Small intestine (tissue), 7 donors: ENCODE results near the gene CAMK1D. TPM values are rescaled to one million over a fixed set of nuclear protein-coding genes. Genes with fewer than 3 reads are reported as not detected.

Source experiments
- DNase-seq, 2 donors: peaks; one replicate each; pipeline versions ENCODE4 v3.0.0 to v3.0.0-alpha.2; 2013
- FAIRE-seq: peaks from 2 replicates; lab custom pipeline; 2012; peaks lifted over from hg19 to GRCh38; lab: Jason Lieb, UNC
- H3K27ac ChIP-seq, 3 donors: one replicate each; pipeline ENCODE4 v1.5.1; 2013; ENCODE audit warnings: low read length in 2 of 3, mild to moderate bottlenecking in 2 of 3, control low read depth in 1 of 3, inconsistent platforms in 1 of 3, low read depth in 1 of 3, moderate library complexity in 1 of 3
- H3K27me3 ChIP-seq, 3 donors: one replicate each; pipeline ENCODE4 v1.6.1; 2013; ENCODE audit warnings: low read length in 3 of 3, inconsistent platforms in 1 of 3; ENCODE audit not compliant: control insufficient read depth in 3 of 3, insufficient read depth in 3 of 3
- H3K36me3 ChIP-seq, 3 donors: one replicate each; pipeline ENCODE4 v1.6.1; 2013; ENCODE audit warnings: low read length in 3 of 3, inconsistent platforms in 1 of 3, low read depth in 1 of 3, mild to moderate bottlenecking in 1 of 3, moderate library complexity in 1 of 3; ENCODE audit not compliant: control insufficient read depth in 3 of 3, insufficient read depth in 2 of 3
- H3K4me1 ChIP-seq, 3 donors: one replicate each; pipeline ENCODE4 v1.6.1; 2013; ENCODE audit warnings: low read length in 2 of 3, inconsistent platforms in 1 of 3, low read depth in 1 of 3, mild to moderate bottlenecking in 1 of 3, moderate library complexity in 1 of 3; ENCODE audit not compliant: control insufficient read depth in 3 of 3, insufficient read depth in 2 of 3
- H3K4me3 ChIP-seq, 3 donors: one replicate each; pipeline ENCODE4 v1.5.1; 2013; ENCODE audit warnings: low read length in 3 of 3, control low read depth in 1 of 3, inconsistent platforms in 1 of 3, low read depth in 1 of 3, mild to moderate bottlenecking in 1 of 3, moderate library complexity in 1 of 3
- H3K9me3 ChIP-seq, 2 donors: one replicate each; pipeline ENCODE4 v1.6.1; 2013; ENCODE audit warnings: low read depth in 1 of 2, low read length in 1 of 2; ENCODE audit not compliant: control insufficient read depth in 2 of 2, insufficient read depth in 1 of 2
- WGBS, 3 donors: extraction: QIAGEN DNeasy Blood & Tissue Kit; methylation state at CpG; one replicate each; pipeline ENCODE4 v1.1.7; 2013; 5-methylcytosine and 5-hydroxymethylcytosine counted together
- polyA plus RNA-seq, 4 donors: library from polyadenylated mRNA; stranded (reverse) in 3 of 4; unstranded in 1 of 4; fragments of 200-250 nt in 3 of 4; fragments of 120-200 nt in 1 of 4; gene quantifications; one replicate each; pipeline versions ENCODE4 v1.2.1 to v1.2.3, GENCODE V29; 2013
- donor health status: healthy with polysubstance abuse.
- donor health status: control.
- donor health status: control.
- donor health status: Bipolar disorder and iron deficiency.
- donor health status: healthy.

The CAMK1D gene
- polyA plus RNA-seq, 4 donors = 0.45 to 9.7 (median 3.8) TPM

GRCh38 chr10:12703126-12703525 lies 353.8 kb downstream of the CAMK1D start:
- 93 to 96% (median 95%) methylated on average over 6 of the region's 6 CpGs for WGBS, 3 donors
- Histone ChIP-seq H3K36me3 (no peaks in the 10 kb centered on the region), H3K4me3 (no peak overlapping the region), H3K27ac (no peak overlapping the region), H3K9me3 (no peaks in the 10 kb centered on the region), H3K27me3 (no peaks in the 10 kb centered on the region), H3K4me1 (peaks cover 0 to 18% (median 9%) of the 10 kb centered on the region in 3 donors)
- FAIRE-seq (no peak), DNase-seq (no peak)

GRCh38 chr10:12703813-12704212 lies 354.5 kb downstream of the CAMK1D start:
- Histone ChIP-seq H3K27ac (no peak overlapping the region), H3K4me3 (no peak overlapping the region), H3K4me1 (peaks cover 0 to 17% (median 9%) of the 10 kb centered on the region in 3 donors), H3K36me3 (no peaks in the 10 kb centered on the region), H3K9me3 (no peaks in the 10 kb centered on the region), H3K27me3 (no peaks in the 10 kb centered on the region)
- DNase-seq (no peak), FAIRE-seq (no peak)
- 66 to 76% (median 73%) methylated on average over 6 of the region's 6 CpGs for WGBS, 3 donors

- peaks cover 0 to 13% (median 7%) of the 10 kb centered on the region in 3 donors for H3K4me1 ChIP-seq
- no peak overlapping the region for H3K27ac ChIP-seq
Measured at GRCh38 chr10:12704488-12704887, 355.1 kb downstream of the CAMK1D start.

GRCh38 chr10:12705943-12706342 lies 356.6 kb downstream of the CAMK1D start:
- FAIRE-seq = no peak
- Histone ChIP-seq H3K36me3 (no peaks in the 10 kb centered on the region), H3K4me3 (no peak overlapping the region), H3K4me1 (peaks cover 0 to 13% (median 11%) of the 10 kb centered on the region in 3 donors), H3K9me3 (no peaks in the 10 kb centered on the region), H3K27ac (no peak overlapping the region), H3K27me3 (no peaks in the 10 kb centered on the region)
- WGBS, 3 donors = 84 to 88% (median 85%) methylated on average over 4 of the region's 4 CpGs
- no peak for DNase-seq

More at GRCh38 chr10:12704488-12704887, 355.1 kb downstream of the CAMK1D start:
- H3K4me3 ChIP-seq = no peak overlapping the region
- 94 to 96% (median 96%) methylated on average over 3 of the region's 3 CpGs for WGBS, 3 donors
- DNase-seq (no peak), FAIRE-seq (no peak)
- H3K36me3 ChIP-seq = no peaks in the 10 kb centered on the region
- no peaks in the 10 kb centered on the region for H3K27me3 ChIP-seq
- H3K9me3 ChIP-seq = no peaks in the 10 kb centered on the region

- WGBS, 3 donors = 48 to 51% (median 49%) methylated on average over 10 of the region's 10 CpGs
- no peaks in the 10 kb centered on the region for H3K27me3 ChIP-seq
- no peaks in the 10 kb centered on the region for H3K36me3 ChIP-seq
- H3K4me3 ChIP-seq = no peak overlapping the region
- peak overlapping the region in 2 of 3 donors; percentile 44 to 57 for H3K27ac ChIP-seq
- H3K9me3 ChIP-seq = no peaks in the 10 kb centered on the region
- H3K4me1 ChIP-seq = peaks cover 0 to 13% (median 7%) of the 10 kb centered on the region in 3 donors
- DNase-seq = peak; percentile 39 to 60
- FAIRE-seq = no peak
Measured at GRCh38 chr10:12707461-12708185, 358.3 kb downstream of the CAMK1D start.

- 64 to 72% (median 70%) methylated on average over 3 of the region's 3 CpGs for WGBS, 3 donors
- no peak for FAIRE-seq
- Histone ChIP-seq H3K4me1 (peaks cover 0 to 13% (median 7%) of the 10 kb centered on the region in 3 donors), H3K36me3 (no peaks in the 10 kb centered on the region), H3K9me3 (no peaks in the 10 kb centered on the region), H3K27ac (peak overlapping the region in 1 of 3 donors; percentile 52), H3K27me3 (no peaks in the 10 kb centered on the region), H3K4me3 (no peak overlapping the region)
- no peak for DNase-seq
Measured at GRCh38 chr10:12709000-12709401, 359.7 kb downstream of the CAMK1D start.

GRCh38 chr10:12709521-12709963 lies 360.2 kb downstream of the CAMK1D start:
- no peaks in the 10 kb centered on the region for H3K9me3 ChIP-seq
- no peak for DNase-seq
- H3K27me3 ChIP-seq = no peaks in the 10 kb centered on the region
- H3K36me3 ChIP-seq = no peaks in the 10 kb centered on the region
- peaks cover 0 to 13% (median 7%) of the 10 kb centered on the region in 3 donors for H3K4me1 ChIP-seq
- H3K4me3 ChIP-seq = no peak overlapping the region
- FAIRE-seq = no peak
- no peak overlapping the region for H3K27ac ChIP-seq
- 62 to 74% (median 72%) methylated on average over 4 of the region's 4 CpGs for WGBS, 3 donors

- 93% methylated on average over 8 of the region's 8 CpGs for WGBS, 3 donors
- no peaks in the 10 kb centered on the region for H3K27me3 ChIP-seq
- H3K4me1 ChIP-seq = peaks cover 0 to 13% (median 7%) of the 10 kb centered on the region in 3 donors
- no peak overlapping the region for H3K4me3 ChIP-seq
- no peak for FAIRE-seq
- DNase-seq = no peak
- H3K9me3 ChIP-seq = no peaks in the 10 kb centered on the region
- H3K36me3 ChIP-seq = no peaks in the 10 kb centered on the region
- no peak overlapping the region for H3K27ac ChIP-seq
Measured at GRCh38 chr10:12710157-12710556, 360.8 kb downstream of the CAMK1D start.
